Fibroblast of the aortic adventitia (primary cell): ENCODE results near the gene MDH1. TPM values are rescaled to one million over a fixed set of nuclear protein-coding genes. Genes with fewer than 3 reads are reported as not detected.
"Not testable (repeated sequence)": the region's sequence is repeated elsewhere in the genome, so short reads cannot be mapped to it uniquely, and the experiment has no call there.

Experiments
- DNase-seq: peaks from one replicate; pipeline ENCODE4 v3.0.0-alpha.2; 2010; ENCODE audit warnings: low read depth
- H3K4me3 ChIP-seq: 2 replicates; pipeline ENCODE4 v1.5.1; 2011; ENCODE audit warnings: low read depth, mild to moderate bottlenecking, control low read depth, low read length, moderate library complexity
- CTCF ChIP-seq: IDR thresholded peaks from 2 replicates; pipeline ENCODE4 v1.5.1; 2011; ENCODE audit warnings: mild to moderate bottlenecking, low read length, control low read depth, inconsistent platforms; ENCODE audit not compliant: insufficient read depth
- total RNA-seq: library from RNA; depleted of rRNA; stranded (reverse); fragments of >200 nt; gene quantifications from 2 replicates; pipeline ENCODE4 v1.2.3, GENCODE V29; 2012; ENCODE audit warnings: low replicate concordance

MDH1 gene
- total RNA-seq, 1 donor, result 152 TPM

GRCh38 chr2:63555931-63556330 is 32.8 kb upstream of the MDH1 start:
- H3K4me3 ChIP-seq, result no peak overlapping the region
- TF ChIP-seq CTCF, result no peak

GRCh38 chr2:63557819-63558218 is 30.9 kb upstream of the MDH1 start:
- H3K4me3 ChIP-seq, DNase-seq: not testable (repeated sequence)

More at GRCh38 chr2:63555931-63556330, 32.8 kb upstream of the MDH1 start:
- DNase-seq, result no peak

- H3K4me3 ChIP-seq, DNase-seq: not testable (repeated sequence)
Measured at GRCh38 chr2:63558922-63559321, 29.8 kb upstream of the MDH1 start.

GRCh38 chr2:63562751-63563150 is 26.0 kb upstream of the MDH1 start:
- H3K4me3 ChIP-seq, result no peak overlapping the region
- DNase-seq, result no peak
- TF ChIP-seq CTCF, result no peak

GRCh38 chr2:63569740-63570139 is 19.0 kb upstream of the MDH1 start:
- DNase-seq, result no peak
- no peak overlapping the region for H3K4me3 ChIP-seq
- no peak for TF ChIP-seq CTCF

- no peak for TF ChIP-seq CTCF
- no peak overlapping the region for H3K4me3 ChIP-seq
- DNase-seq, result peak; percentile 16
Measured at GRCh38 chr2:63571291-63571690, 17.5 kb upstream of the MDH1 start.

- DNase-seq, result no peak
- H3K4me3 ChIP-seq, result no peak overlapping the region
- no peak for TF ChIP-seq CTCF
Measured at GRCh38 chr2:63572001-63572400, 16.8 kb upstream of the MDH1 start.

GRCh38 chr2:63573026-63573425 is 15.7 kb upstream of the MDH1 start:
- DNase-seq, result not testable (repeated sequence)

GRCh38 chr2:63573726-63574345 is 14.9 kb upstream of the MDH1 start:
- DNase-seq, H3K4me3 ChIP-seq: not testable (repeated sequence)

More at GRCh38 chr2:63573026-63573425, 15.7 kb upstream of the MDH1 start:
- H3K4me3 ChIP-seq, result not testable (repeated sequence)
